NCI-H226 (cell line): Measurements from ENCODE around the gene AAK1.

Source experiments
- DNase-seq: peaks from one replicate; pipeline ENCODE4 v3.0.0-alpha.2; 2015

Gene AAK1

DNA sequence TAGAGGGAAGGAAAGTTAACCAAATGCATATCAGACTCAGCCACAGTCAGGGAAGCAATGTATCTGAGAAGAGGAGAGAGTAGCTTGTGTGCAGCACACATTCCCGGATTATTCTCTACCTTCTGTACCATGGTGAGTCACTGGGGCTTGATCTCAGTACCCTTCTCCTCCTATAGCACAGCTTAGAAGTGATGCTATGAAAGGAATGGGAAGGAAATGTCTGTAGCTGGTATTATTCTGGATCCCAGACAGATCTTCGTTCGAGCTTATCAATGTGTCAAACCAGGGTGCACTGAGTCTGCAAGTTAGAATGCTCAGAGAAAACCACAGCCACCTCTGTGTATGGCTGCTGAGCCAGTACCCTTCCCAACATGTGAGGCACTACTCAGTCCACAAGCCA lies 118.3 kb downstream of the AAK1 start:
- no peak for DNase-seq

DNA sequence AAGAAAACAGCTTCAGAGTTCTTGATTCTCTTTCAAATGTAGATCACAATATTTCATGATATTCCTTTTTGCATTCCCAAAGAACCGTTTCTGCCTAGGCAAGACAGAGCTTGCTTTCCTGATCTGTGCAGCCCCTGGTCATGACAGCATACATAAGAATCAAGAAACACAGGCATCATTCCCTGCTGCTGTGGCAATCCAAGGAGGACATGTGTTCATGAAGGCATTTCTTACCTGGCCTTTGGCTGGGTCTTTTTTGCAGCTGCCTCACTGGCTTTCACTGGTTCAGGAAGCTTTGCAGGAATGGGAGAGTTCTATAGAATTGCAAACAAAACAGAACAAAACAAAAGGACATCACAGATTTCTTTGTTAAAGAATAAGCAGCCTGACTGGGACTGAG lies 118.7 kb downstream of the AAK1 start:
- DNase-seq, result no peak

DNA sequence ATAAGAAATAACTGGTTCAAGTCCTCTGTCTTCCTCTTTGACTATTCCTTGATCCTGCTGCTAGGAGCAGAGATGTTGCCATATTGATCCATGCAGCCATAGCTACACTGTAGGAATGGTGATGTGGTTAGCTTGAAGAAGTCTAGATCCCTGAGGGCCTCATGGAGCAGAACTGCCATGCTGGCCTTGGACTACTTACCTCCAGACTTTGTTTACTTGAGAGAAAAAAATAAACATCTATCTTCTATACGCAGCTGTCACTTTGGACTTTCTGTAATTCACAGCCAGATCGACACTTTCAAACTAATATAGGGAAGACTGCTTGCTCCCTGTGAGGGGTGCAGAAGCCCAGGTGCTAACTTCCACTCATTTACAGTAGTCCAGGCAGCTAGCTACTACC lies 121.8 kb downstream of the AAK1 start:
- no peak for DNase-seq

DNA sequence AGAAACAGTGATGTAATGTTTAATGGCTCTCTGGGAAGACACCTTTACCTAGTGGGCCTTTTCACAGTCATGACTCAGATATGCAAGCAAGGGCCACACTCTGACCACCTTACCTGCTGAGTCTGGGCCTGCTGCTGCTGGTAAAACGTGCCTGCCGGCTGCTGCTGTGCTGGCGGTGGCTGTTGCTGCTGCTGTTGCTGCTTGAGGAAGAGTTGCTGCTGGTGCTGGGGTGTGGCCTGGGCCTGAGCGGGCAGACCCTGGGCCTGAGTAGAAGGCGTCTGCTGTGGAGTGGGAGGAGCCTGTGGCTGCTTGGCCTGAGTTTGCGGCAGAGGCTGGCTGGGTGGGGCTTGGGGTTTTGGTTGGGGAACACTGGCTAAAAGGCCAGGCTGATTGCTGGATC lies 124.7 kb downstream of the AAK1 start:
- no peak for DNase-seq

DNA sequence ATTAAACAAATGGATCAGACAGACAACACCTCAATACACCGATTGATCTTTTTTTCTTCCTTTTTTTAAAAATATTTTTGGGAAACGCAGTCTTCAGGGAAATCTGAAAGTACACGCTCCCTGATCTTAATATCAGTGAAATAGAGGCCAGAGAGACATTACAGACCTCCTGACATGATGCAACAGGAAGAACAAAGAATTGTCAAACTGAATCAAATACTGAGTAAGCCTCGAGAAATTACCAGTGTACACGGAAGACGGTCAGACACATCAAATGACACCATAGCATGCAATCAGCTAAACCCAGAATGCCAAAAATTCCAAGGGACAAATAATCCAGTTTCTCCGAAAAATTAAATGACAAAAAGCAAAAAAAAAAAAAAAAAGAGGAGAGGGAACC lies 126.1 kb downstream of the AAK1 start:
- no peak for DNase-seq

DNA sequence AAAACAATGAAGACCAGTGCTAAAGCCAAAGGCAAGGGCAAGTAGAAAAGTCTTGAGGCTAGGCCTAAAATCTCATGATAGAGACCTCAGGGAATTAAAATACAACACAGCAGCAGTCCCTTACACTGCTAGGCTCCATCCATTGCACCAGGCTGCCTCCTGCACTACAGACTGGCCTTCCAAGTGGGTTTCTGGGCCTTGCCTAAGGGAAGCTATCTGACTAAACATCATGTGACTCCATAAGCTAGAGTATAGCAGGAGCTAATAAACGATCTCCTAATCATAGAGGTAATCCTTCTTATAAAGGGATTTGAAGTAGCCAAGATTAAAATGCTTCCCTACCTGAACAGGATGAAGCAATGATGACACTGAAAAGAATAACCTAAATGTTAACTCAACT lies 128.7 kb downstream of the AAK1 start:
- no peak for DNase-seq

DNA sequence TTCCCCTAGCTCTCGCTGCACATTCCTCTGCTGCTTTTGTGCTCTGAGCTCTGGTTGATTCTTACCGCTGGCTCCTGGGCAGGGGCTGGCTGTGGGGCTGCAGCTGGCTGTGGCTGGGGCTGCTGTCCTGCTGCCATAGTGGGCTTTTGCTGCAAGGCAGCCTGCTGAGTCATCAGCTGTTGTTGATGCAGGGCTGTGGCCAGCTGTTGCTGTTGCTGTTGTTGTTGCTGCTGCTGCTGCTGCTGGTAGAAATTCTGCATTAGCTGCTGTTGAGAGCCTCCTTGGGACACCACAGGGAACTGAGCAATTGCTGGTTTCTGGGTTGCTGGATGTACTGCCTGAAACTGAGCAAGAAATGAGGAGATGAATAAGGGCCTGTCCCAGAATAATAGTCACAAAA lies 129.1 kb downstream of the AAK1 start:
- DNase-seq, result no peak

DNA sequence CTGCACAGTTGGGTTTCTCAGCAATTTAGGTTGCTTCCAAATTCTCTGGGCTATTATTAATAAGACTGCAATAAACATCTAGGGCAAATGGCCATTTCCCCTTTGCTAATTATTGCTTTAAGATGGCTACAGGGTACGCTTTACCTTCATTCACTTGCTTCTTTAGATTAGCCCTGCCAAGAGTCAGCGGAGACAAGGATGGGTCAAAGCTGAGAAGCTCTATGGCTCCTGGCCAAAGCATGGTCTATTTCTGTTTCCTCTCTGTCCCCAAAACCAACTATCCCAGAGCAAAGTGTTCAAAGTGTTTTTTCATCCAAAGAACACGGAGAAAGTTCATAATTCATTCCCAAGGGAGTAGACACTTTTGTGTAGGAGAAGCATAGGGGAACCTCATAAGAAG lies 131.1 kb downstream of the AAK1 start:
- no peak for DNase-seq

DNA sequence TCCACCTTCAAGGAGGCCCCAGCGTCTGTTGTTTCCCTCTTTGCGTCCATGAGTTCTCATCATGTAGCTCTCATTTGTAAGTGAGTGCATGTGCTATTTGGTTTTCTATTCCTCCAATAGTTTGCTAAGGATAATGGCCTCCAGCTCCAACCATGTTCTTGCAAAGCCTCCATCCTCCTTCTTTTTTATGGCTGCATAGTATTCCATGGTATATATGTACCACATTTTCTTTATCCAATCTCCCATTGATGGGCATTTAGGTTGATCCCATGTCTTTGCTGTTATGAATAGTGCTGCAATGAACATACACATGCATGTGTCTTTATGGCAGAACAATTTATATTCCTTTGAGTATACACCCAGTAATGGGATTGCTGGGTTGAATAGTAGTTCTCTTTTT lies 133.3 kb downstream of the AAK1 start:
- DNase-seq, result no peak

DNA sequence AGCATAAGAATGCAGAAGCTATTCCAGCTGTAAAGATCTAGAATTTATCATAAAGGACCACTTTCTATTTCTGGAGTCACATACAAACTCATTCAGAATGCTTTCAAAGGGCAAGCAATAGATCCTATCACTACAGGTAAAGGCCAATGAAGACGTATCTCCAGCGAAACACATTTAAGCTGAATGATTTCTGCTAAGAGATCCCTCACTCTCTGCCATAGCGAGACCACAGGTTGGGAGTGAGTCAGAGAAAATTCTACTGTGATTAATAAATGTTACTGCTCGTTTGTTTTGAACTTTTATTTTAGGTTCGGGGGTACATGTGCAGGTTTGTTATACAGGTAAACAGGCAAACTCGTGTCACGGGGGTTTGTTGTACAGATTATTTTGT lies 133.8 kb downstream of the AAK1 start:
- no peak for DNase-seq

DNA sequence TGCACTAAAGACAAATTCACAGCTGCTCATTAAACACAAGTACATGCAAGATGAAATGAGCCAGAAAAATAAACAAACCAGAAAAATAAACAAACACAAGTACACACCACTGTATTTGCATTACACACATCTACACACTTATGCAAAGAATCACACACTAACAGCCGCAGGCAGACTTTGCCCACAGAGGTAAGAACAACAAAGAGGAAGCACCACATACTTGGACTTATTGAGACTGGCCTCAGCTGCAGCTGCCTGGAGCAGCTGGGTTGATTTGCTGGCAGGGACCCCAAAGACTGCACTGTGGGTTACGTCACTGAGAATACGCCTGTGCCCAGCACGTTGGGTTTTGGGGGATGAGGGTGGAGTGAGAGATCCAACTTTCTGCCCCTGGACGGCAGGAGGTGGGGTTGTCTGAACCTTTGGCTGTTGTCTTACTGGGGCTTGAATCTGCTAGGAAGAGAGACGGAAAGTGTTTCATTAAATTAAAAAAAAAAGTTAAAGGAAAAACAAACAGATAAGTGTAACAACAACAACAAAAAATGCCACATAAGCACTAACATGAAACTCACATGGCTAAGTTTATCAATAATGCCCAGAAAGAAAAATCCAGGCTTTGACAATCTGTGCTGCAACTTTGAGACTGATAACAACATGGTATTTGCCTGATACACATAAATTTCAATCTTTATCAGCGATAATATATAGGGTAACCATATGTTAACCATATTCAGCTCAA lies 134.4 kb downstream of the AAK1 start:
- no peak for DNase-seq

DNA sequence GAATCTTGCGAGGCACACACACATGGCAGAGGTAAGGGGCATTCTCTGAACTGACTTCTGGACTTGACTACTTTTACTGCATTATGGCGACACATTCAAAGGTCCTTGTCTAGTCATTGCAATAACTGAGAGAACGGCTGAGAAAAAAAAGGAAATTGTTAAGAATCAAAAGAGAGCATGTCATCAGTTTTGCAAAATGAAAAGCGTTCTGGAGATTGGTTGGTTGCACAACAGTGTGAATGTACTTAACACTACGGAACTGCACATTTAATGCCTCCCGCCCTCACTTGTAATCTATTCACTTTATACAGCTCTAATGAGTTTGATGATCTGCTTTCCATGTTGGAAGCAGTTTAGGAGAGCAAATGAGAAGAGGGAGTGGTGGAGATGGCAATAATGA lies 137.8 kb downstream of the AAK1 start:
- no peak for DNase-seq

DNA sequence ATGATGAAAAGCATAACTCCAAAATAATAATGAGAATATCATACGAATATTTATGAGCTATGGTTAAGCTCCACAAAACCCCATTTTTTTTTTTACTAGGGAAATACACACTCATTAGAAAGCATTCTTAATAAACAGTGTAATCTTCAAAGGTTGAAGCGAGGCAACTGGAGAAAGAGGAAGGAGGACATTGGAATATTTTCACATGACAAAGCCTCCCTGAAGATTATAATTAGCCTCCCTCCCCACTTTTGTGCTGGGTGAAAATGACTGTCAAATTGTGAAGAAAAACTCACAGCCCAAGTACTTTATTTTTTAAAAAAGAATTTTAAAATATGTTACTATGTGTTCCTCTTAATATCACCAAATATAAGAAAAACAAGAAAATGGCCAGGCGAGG lies 142.2 kb downstream of the AAK1 start:
- no peak for DNase-seq

DNA sequence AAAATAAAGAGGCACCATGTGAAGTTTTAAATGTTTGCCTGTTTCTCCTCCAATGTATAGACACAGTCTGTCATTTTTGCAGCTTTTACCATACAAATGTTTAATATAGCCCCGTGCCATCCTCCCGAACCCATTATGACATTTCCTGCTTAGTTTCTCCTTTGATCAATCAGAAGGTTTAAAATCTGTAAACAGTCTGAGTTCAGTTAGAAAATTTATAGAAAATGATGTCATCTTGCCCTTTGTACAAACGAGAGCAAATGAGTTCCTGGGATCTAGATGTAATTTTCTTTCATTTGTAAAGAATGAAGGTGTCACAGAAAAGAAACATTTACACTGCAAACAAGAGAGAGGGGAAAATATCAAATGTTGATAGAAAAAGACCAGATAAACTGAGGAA lies 143.6 kb downstream of the AAK1 start:
- DNase-seq, result no peak

DNA sequence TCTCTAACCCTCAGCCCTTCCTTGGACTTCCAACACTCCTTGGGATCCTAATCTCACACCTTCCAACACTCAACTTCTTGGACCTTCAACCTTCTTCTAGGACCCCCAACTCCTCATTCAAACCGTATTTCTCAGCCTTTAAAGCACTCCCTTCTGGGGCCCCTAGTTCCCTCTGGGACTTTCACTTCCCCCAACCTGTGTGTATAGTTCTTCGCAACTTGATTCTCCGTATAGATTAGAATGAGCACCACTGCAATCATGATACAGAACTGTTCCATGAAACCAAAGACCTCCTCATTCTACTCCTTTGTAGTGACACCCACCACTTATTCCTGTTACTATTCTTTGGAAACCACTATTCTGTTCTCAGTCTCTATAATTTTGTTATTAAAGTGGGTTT lies 144.3 kb downstream of the AAK1 start:
- DNase-seq, result no peak

DNA sequence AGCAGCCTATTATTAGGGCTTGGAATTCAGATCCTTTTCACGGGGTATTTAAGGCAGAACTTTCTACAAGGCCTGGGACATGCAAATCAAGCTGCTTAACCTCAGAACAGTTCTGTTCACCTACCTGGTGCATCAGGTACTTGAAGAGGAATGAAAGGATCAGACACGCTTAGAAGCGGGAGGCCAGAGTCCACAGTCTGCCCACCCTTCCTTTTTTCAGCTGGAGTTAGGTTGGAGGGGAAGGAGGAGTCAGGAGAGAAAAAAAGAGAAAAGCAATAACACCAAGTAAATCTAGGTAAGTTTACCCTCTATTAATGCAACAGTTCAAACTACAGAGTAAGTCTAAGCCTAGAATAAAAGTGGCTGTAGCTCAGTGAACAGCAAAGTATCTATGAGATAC lies 147.7 kb downstream of the AAK1 start:
- DNase-seq, result no peak

DNA sequence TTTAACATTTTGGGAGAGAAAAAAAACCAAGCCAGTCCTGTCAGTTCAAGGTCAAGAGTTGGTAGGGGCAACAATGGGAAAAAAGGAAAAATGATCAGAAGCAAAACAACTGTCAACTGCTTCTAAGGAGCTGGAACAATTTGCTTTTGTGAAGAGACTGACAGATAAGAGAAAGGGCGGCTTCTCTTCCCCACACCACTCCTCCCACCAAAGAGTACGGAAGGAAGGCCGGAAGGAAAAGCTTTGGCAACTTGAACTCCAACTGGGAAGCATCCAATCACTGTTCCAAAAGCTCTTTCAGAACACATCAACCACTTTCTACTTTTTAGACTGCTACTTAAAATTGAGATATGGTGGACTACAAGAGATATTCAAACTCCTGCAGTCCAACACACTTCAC lies 148.5 kb downstream of the AAK1 start:
- no peak for DNase-seq

DNA sequence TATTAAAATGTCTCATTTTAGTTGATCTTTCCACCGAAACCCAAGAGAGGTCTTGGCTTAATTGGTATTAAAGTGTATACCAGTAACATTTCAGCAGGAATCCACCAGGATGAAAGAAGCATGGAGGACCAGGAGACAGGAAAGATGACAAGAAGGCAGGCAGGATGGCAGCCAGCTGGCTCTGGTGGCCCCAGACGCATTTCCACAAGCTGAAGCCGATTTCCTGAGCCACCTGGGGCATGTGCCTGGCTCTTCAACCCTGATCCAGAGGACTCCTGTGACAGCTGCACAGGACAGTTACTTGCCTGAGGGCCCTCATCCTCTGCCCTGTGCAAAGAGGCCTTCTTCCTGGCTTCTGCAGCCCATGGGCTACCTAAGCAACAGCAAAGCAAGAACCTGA lies 149.4 kb downstream of the AAK1 start:
- no peak for DNase-seq

DNA sequence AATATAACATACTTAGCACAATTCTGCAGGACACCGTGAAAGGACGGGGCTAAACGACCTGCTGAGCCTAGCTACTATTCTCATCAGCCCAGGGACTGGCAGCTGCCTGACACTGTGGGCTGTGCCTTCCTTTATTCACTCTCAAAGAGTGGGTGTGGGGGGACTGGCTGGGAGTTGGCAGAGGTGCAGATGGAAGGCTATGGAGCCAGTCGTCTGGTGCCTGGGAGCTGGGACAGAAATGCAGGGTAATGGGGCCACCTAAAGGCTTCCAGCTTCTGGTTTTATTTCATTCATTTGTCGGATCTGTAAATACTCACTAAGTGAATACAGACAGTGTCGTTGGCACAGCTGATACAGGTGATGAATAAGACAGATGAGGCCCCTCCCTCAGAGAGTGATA lies 150.3 kb downstream of the AAK1 start:
- DNase-seq, result no peak

DNA sequence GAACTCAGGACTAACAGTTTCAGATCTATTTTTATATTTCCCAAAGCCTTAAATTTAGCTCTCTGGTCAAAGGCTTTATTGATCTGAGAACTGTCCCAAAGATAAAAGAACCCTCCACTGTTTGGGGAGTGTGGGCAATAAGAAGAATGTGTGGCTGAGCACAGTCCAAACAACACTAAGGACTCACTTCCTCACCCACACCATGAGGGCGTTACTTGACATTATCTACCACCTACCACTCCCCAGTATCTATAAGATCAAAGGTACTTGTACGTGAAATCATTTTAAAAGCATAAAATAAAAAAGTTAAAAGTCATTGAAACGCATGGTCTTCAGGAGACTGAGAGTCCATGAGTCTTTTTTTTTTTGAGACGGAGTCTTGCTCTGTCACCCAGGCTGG lies 151.7 kb downstream of the AAK1 start:
- DNase-seq, result no peak

DNA sequence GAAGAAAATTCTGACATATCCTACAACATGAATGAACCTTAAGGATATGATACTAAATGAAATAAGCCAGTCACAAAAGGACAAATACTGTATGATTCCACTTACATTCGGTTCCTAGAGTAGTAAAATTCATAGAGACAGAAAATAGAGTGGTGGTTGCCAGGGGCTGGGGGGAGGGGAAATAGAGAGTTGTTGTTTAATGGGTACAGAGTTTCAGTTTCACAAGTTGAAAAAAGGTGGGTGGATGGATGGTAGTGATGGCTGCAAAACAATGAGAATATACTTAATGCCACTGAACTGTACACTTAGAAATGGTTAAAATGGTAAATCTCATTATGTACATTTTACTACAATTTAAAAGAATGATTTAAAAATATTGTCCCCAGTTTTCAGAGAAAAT lies 153.1 kb downstream of the AAK1 start:
- no peak for DNase-seq

DNA sequence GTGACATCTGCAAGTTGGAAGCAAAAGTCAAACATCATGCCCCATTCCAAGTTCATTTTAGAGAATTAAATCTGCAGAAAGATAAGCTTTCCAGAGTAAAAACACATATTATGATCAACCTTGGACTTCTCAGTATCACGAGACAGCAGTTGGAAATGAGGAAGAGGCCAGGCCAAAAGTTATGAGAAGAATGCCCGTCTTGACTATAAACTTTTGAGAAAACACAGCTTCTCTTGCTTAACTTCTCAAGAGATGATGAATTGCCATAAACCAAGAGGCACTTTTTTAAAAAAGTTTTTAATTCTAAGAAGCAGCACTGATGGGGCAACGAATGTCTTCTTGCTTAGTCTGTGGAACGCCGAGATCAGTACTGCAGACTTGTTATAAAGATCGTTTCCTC lies 153.7 kb downstream of the AAK1 start:
- DNase-seq, result no peak

DNA sequence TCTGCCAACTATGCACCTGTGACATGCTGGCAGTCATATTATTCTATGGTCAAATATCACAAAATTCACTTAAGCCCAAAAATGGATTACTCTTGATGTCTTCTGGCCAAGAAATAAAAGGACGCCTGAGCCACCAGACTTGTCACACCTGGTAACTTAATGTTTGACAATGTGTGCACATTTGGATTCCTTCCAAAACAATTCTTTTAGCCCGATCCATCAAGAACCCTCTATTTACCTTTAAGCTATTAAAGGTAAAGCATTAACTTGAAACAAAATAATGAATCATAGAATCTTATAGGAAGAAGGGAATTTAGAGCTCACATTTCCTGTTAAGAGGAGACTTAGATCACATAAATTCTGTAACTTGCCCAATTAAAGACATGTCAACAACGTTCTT lies 159.8 kb downstream of the AAK1 start:
- DNase-seq, result no peak

DNA sequence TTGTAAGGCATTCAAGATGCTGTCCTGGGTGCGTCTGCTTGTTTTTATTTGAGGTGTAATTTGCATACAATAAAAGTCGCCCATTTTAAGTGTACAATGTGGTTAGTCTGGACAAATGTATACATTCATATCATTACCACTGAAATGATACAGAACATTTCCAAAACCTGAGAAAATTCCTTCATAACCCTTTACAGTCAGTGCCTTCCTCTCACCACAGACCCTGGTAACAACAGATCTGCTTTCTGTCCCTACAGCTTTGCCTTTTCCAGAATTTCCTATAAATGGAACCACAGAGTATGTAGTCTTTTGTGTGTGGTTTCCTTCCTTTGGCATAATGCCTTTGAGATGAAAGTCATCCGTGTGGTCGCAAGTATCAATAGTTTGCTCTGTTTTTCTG lies 160.5 kb downstream of the AAK1 start:
- DNase-seq, result no peak

DNA sequence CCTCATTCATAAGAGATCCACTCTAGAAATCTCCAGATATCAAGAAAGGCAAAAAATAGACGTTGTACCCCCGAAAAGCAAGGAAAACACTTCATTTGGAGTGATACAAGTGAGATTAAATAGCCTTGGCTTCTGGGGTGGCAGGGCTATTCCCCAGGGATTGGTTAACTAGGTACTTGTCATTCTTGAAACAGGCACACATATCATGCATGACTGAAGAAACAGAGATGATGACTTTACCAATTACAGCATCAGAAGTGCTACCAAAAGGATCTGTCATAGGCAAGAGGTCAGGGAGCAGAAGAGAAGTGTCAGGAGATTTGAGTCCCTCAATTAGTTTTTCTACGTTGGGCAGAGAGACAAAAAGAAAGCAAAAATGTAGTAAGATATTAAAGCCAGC lies 161.1 kb downstream of the AAK1 start:
- DNase-seq, result no peak

DNA sequence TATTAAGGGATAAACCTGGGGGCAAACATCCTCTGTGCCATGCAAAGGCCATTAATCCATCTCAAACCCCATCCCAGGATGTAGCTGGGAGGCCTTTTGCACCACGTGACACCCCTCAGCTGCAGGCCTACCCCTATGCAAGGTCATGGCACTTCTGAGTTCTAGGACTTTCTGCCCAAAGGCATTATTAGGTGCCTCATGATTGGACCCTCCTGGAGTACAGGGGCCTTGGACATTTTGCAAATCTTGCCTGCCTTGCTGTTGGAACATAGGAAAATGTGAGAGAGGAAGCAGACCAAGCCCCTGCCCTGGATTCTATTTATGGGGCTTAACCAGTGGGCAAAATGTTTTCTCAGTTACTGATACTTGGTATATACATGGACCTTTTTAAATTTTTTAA lies 162.1 kb downstream of the AAK1 start:
- DNase-seq, result no peak
